HepG2 (cell line): ENCODE results near the gene PRKCI. TPM values are rescaled to one million over a fixed set of nuclear protein-coding genes. Genes with fewer than 3 reads are reported as not detected.

ENCODE experiments used
- AGO1 ChIP-seq: fragments of 200-400 bp; formaldehyde crosslinking; IDR thresholded peaks from 2 replicates; pipeline ENCODE4 v1.6.1; 2017; ENCODE audit warnings: mild to moderate bottlenecking, low read depth, low read length, moderate library complexity; ENCODE audit not compliant: poor library complexity, severe bottlenecking
- ARNTL ChIP-seq: sonication (generic); formaldehyde crosslinking; IDR thresholded peaks from 2 replicates; pipeline ENCODE4 v1.4.0; 2020; ENCODE audit warnings: mild to moderate bottlenecking, missing genetic modification reagents
- CENPT ChIP-seq: sonication (generic); formaldehyde crosslinking; IDR thresholded peaks from 2 replicates; pipeline ENCODE4 v1.8.0; 2022; ENCODE audit warnings: low read depth, mild to moderate bottlenecking, moderate library complexity, missing genetic modification reagents
- HOXD1 ChIP-seq: sonication (generic); formaldehyde crosslinking; IDR thresholded peaks from 2 replicates; pipeline ENCODE4 v1.5.0; 2020; ENCODE audit warnings: missing genetic modification reagents
- IRF2 ChIP-seq: IDR thresholded peaks from 2 replicates; pipeline ENCODE4 v1.6.1; 2018; ENCODE audit warnings: missing genetic modification reagents, missing compliant biosample characterization
- JUNB ChIP-seq: sonication (generic); formaldehyde crosslinking; IDR thresholded peaks from 2 replicates; pipeline ENCODE4 v1.8.0; 2022; ENCODE audit warnings: missing genetic modification reagents, mild to moderate bottlenecking, borderline replicate concordance
- MYC ChIP-seq: sonication (generic); formaldehyde crosslinking; IDR thresholded peaks from 2 replicates; pipeline ENCODE4 v1.9.0; 2021; ENCODE audit warnings: missing genetic modification reagents, borderline replicate concordance
- NRL ChIP-seq: sonication (generic); formaldehyde crosslinking; IDR thresholded peaks from 2 replicates; pipeline ENCODE4 v1.5.0; 2020; ENCODE audit warnings: missing genetic modification reagents, mild to moderate bottlenecking, moderate library complexity, borderline replicate concordance
- TEAD3 ChIP-seq: optimal IDR thresholded peaks from 2 replicates; pipeline ENCODE3; 2016; ENCODE audit warnings: borderline replicate concordance
- ZFP1 ChIP-seq: IDR thresholded peaks from 2 replicates; pipeline ENCODE4 v1.6.1; 2016
- ZNF274 ChIP-seq: sonication (generic); formaldehyde crosslinking; IDR thresholded peaks from 2 replicates; pipeline ENCODE4 v1.5.1; 2020; ENCODE audit warnings: mild to moderate bottlenecking, missing genetic modification reagents
- ZNF44 ChIP-seq: sonication (generic); formaldehyde crosslinking; IDR thresholded peaks from 2 replicates; pipeline ENCODE4 v1.5.1; 2020; ENCODE audit warnings: mild to moderate bottlenecking, missing genetic modification reagents
- ZNF790 ChIP-seq: sonication (generic); formaldehyde crosslinking; IDR thresholded peaks from 2 replicates; pipeline ENCODE4 v1.8.0; 2022; ENCODE audit warnings: missing genetic modification reagents, mild to moderate bottlenecking, borderline replicate concordance
- polyA plus RNA-seq, 8 experiments: library from polyadenylated mRNA; depleted of rRNA in 3 of 8; stranded (reverse) in 7 of 8; unstranded in 1 of 8; fragments of >200 nt; fragmentation: Illumina TruSeq in 4 of 8; extraction: Trizol in 4 of 8; gene quantifications; 2 replicates each; pipeline versions ENCODE4 v1.2.1 to v1.2.3, GENCODE V29; 2011 to 2016; ENCODE audit warnings: low read depth in 4 of 8, missing spikeins in 1 of 8, mixed read lengths in 1 of 8; ENCODE audit not compliant: insufficient read depth in 1 of 8
- total RNA-seq, 5 experiments: library from RNA; depleted of rRNA; stranded (reverse); fragments of >200 nt; fragmentation: Illumina TruSeq; extraction: Trizol; gene quantifications; 2 replicates each; pipeline ENCODE4 v1.2.3, GENCODE V29; 2016; ENCODE audit warnings: low read depth in 1 of 5
- TF ChIP-seq, protein P1 (sequence below): sonication (generic); formaldehyde crosslinking; IDR thresholded peaks from 2 replicates; pipeline ENCODE4 v1.9.0; 2022; ENCODE audit warnings: missing genetic modification reagents, mild to moderate bottlenecking, borderline replicate concordance
- TF ChIP-seq, protein P2 (sequence below), 2 experiments: fragments of 450-650 bp in 1 of 2; sonication (generic) in 1 of 2; formaldehyde crosslinking in 1 of 2; IDR thresholded peaks; 2 replicates each; pipeline versions ENCODE4 v1.6.1 to v1.8.0; 2016 to 2022; ENCODE audit warnings: antibody characterized with exemption in 1 of 2, mild to moderate bottlenecking in 1 of 2, missing genetic modification reagents in 1 of 2
- TF ChIP-seq, protein P3 (sequence below): sonication (generic); formaldehyde crosslinking; IDR thresholded peaks from 2 replicates; pipeline ENCODE4 v1.8.0; 2022; ENCODE audit warnings: mild to moderate bottlenecking, missing genetic modification reagents; ENCODE audit not compliant: insufficient replicate concordance

Gene PRKCI
- total and polyA plus RNA-seq, 2 of the 13 experiments (the other 11 are each of a cell fraction or from before 2014, with no cell fraction given) = 17.2 to 30.4 TPM

DNA sequence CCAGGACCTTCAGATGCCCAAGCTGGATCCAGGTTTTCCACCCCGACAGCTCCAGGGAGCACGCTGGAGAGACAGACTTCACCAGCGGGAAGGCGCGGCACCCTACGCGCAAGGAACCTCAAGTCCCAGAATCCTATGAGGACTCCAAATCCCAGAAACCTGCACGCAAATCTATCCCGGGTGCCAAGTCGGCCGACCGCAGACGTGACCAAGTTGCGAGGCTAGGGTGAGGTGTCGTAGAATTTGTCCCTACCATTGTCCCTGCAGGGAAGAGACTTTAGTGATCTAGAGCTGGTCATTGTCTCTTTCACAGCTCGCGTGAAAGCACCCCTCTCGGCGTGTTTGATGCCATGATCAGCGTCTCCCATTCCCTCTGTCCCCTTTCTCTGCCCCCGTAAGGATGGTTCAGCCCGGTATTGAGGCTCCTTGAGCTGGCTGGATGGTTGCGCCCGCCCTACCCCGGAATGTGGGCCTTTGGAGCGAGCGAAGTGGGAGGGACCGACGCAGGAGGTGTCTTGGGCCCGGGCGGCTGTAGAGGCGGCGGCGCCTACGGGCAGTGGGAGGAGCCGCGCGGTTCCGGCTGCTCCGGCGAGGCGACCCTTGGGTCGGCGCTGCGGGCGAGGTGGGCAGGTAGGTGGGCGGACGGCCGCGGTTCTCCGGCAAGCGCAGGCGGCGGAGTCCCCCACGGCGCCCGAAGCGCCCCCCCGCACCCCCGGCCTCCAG lies at the start of gene PRKCI (continued):
- no peak for TF ChIP-seq ZNF44 (CRISPR knock-in tag)
- TF ChIP-seq AGO1 = no peak
- TF ChIP-seq ARNTL (CRISPR knock-in tag) = peak; percentile 23; the same call in 1 of the 2 replicates
- no peak for TF ChIP-seq JUNB
- TF ChIP-seq, protein P1, sequence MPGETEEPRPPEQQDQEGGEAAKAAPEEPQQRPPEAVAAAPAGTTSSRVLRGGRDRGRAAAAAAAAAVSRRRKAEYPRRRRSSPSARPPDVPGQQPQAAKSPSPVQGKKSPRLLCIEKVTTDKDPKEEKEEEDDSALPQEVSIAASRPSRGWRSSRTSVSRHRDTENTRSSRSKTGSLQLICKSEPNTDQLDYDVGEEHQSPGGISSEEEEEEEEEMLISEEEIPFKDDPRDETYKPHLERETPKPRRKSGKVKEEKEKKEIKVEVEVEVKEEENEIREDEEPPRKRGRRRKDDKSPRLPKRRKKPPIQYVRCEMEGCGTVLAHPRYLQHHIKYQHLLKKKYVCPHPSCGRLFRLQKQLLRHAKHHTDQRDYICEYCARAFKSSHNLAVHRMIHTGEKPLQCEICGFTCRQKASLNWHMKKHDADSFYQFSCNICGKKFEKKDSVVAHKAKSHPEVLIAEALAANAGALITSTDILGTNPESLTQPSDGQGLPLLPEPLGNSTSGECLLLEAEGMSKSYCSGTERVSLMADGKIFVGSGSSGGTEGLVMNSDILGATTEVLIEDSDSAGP (CRISPR knock-in tag) = peak; percentile 57; the same call in 1 of the 2 replicates
- TF ChIP-seq, protein P2, sequence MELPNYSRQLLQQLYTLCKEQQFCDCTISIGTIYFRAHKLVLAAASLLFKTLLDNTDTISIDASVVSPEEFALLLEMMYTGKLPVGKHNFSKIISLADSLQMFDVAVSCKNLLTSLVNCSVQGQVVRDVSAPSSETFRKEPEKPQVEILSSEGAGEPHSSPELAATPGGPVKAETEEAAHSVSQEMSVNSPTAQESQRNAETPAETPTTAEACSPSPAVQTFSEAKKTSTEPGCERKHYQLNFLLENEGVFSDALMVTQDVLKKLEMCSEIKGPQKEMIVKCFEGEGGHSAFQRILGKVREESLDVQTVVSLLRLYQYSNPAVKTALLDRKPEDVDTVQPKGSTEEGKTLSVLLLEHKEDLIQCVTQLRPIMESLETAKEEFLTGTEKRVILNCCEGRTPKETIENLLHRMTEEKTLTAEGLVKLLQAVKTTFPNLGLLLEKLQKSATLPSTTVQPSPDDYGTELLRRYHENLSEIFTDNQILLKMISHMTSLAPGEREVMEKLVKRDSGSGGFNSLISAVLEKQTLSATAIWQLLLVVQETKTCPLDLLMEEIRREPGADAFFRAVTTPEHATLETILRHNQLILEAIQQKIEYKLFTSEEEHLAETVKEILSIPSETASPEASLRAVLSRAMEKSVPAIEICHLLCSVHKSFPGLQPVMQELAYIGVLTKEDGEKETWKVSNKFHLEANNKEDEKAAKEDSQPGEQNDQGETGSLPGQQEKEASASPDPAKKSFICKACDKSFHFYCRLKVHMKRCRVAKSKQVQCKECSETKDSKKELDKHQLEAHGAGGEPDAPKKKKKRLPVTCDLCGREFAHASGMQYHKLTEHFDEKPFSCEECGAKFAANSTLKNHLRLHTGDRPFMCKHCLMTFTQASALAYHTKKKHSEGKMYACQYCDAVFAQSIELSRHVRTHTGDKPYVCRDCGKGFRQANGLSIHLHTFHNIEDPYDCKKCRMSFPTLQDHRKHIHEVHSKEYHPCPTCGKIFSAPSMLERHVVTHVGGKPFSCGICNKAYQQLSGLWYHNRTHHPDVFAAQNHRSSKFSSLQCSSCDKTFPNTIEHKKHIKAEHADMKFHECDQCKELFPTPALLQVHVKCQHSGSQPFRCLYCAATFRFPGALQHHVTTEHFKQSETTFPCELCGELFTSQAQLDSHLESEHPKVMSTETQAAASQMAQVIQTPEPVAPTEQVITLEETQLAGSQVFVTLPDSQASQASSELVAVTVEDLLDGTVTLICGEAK (IDR thresholded peaks at IDR 0.05) = no peak
- TF ChIP-seq, protein P2 (CRISPR knock-in tag; IDR thresholded peaks at IDR 0.05) = peak; percentile 63
- no peak for TF ChIP-seq NRL (CRISPR knock-in tag)
- TF ChIP-seq ZFP1 (CRISPR knock-in tag) = no peak
- TF ChIP-seq HOXD1 (CRISPR knock-in tag) = no peak
- no peak; the same call in 1 of the 2 replicates for TF ChIP-seq ZNF790
- TF ChIP-seq, protein P3, sequence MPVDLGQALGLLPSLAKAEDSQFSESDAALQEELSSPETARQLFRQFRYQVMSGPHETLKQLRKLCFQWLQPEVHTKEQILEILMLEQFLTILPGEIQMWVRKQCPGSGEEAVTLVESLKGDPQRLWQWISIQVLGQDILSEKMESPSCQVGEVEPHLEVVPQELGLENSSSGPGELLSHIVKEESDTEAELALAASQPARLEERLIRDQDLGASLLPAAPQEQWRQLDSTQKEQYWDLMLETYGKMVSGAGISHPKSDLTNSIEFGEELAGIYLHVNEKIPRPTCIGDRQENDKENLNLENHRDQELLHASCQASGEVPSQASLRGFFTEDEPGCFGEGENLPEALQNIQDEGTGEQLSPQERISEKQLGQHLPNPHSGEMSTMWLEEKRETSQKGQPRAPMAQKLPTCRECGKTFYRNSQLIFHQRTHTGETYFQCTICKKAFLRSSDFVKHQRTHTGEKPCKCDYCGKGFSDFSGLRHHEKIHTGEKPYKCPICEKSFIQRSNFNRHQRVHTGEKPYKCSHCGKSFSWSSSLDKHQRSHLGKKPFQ = peak; percentile 90
- no peak for TF ChIP-seq CENPT (CRISPR knock-in tag)
- TF ChIP-seq ZNF274 = no peak
- TF ChIP-seq MYC (CRISPR knock-in tag) = peak; percentile 49; the same call in 1 of the 2 replicates
- TF ChIP-seq TEAD3 (CRISPR knock-in tag) = peak; percentile 98
- TF ChIP-seq IRF2 (CRISPR knock-in tag) = peak; percentile 50
